GM20000 (cell line): ENCODE measurements around the gene CHN2.

ENCODE experiments used
- DNase-seq: peaks from one replicate; pipeline ENCODE4 v3.0.0; 2012; ENCODE audit warnings: low spot score
- CTCF ChIP-seq: IDR thresholded peaks from 2 replicates; pipeline ENCODE4 v1.5.1; 2012; ENCODE audit warnings: mild to moderate bottlenecking, control low read depth; ENCODE audit errors: extremely low read depth, missing control alignments

The CHN2 gene

GRCh38 chr7:29330136-29330535 is 135.6 kb downstream of the CHN2 start:
- no peak for TF ChIP-seq CTCF
- DNase-seq = no peak

GRCh38 chr7:29331163-29331562 is 136.6 kb downstream of the CHN2 start:
- TF ChIP-seq CTCF = no peak
- no peak for DNase-seq

- DNase-seq = no peak
Observed at GRCh38 chr7:29332042-29332811, 137.7 kb downstream of the CHN2 start.

GRCh38 chr7:29332875-29333855 is 138.6 kb downstream of the CHN2 start:
- DNase-seq = no peak
- TF ChIP-seq CTCF = no peak

More at GRCh38 chr7:29332042-29332811, 137.7 kb downstream of the CHN2 start:
- TF ChIP-seq CTCF = no peak

GRCh38 chr7:29335188-29336083 is 140.9 kb downstream of the CHN2 start:
- no peak for DNase-seq
- TF ChIP-seq CTCF = no peak

GRCh38 chr7:29337546-29338116 is 143.1 kb downstream of the CHN2 start:
- DNase-seq = no peak
- no peak for TF ChIP-seq CTCF
